Endothelial cell (in vitro differentiated cells): ENCODE measurements around the gene KCNE4. TPM values are rescaled to one million over a fixed set of nuclear protein-coding genes. Genes with fewer than 3 reads are reported as not detected.

Source experiments
- DNase-seq: peaks from one replicate; pipeline ENCODE4 v3.0.0; 2021; ENCODE audit warnings: low spot score
- H3K27ac Mint-ChIP-seq: one replicate; pipeline ENCODE4 v1.8.0; 2021; ENCODE audit warnings: mixed read lengths, inconsistent platforms; ENCODE audit not compliant: unreplicated experiment
- H3K27me3 Mint-ChIP-seq: one replicate; pipeline ENCODE4 v1.8.0; 2021; ENCODE audit warnings: mild to moderate bottlenecking, moderate library complexity, mixed read lengths, inconsistent platforms; ENCODE audit not compliant: unreplicated experiment
- H3K36me3 Mint-ChIP-seq: one replicate; pipeline ENCODE4 v1.8.0; 2021; ENCODE audit warnings: mild to moderate bottlenecking, low read depth, mixed read lengths, inconsistent platforms; ENCODE audit not compliant: unreplicated experiment
- H3K4me1 Mint-ChIP-seq: one replicate; pipeline ENCODE4 v1.8.0; 2021; ENCODE audit warnings: mild to moderate bottlenecking, mixed read lengths, inconsistent platforms; ENCODE audit not compliant: unreplicated experiment
- H3K4me3 Mint-ChIP-seq: one replicate; pipeline ENCODE4 v1.8.0; 2021; ENCODE audit warnings: mild to moderate bottlenecking, mixed read lengths, inconsistent platforms; ENCODE audit not compliant: unreplicated experiment
- H3K9me3 Mint-ChIP-seq: one replicate; pipeline ENCODE4 v1.8.0; 2021; ENCODE audit warnings: mixed read lengths, inconsistent platforms; ENCODE audit not compliant: unreplicated experiment
- total RNA-seq: library from RNA; stranded (reverse); fragmentation: NEBNext Ultra II Directional; extraction: Animal tissue kit (Norgen Biotek cat#: 25700); gene quantifications from one replicate; pipeline ENCODE4 v1.2.1, GENCODE V29; 2021; ENCODE audit not compliant: unreplicated experiment
- TF ChIP-seq, protein P1 (sequence below): fragments of 200-600 bp; sonication (generic); IDR thresholded peaks from one replicate; pipeline ENCODE4 v1.5.0; 2021; ENCODE audit warnings: antibody characterized with exemption; ENCODE audit not compliant: unreplicated experiment

KCNE4 gene
- total RNA-seq, 1 donor from 2014 or later, result 0.46 TPM

DNA sequence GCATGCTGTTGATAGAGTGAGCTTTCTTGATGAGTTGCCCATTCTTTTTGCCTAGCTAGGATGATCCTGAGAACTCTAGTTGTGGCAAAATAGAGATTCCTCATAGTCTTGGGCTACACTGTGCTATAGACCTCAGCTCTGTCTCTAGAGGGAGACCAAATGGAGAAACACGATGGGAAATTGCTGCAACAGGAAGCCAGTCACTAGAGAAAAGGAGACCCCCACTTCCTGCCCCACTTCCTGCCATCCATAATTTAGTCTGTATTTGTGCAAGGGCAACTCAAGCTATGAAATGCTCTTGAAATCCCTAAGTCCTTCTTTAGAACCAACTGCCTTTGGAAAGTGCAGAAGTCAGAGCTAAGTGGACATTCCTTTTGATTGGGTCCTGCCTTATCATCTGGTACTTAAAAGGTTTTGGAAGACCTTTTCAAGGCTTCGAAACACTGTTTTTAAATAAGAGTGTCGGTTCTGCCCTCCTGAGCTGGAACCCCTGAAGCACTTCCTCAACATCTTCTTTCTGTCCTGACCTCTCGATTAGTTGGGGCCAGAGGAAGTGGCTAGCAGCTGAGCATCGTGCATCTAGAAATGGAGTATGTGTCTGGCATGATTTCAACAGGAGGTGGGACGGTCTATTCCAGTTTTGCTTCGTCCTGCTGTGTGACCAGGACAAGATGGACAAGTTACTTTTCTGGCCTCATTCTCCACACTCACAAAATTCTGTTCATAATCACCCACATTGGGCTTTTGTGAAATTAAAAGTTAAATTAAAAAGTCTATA, 8.6 kb upstream of the KCNE4 start:
- DNase-seq, result no peak
- peaks cover 25% of the 10 kb centered on the region for H3K4me1 Mint-ChIP-seq
- no peaks in the 10 kb centered on the region for H3K36me3 Mint-ChIP-seq
- H3K4me3 Mint-ChIP-seq, result no peak overlapping the region
- no peaks in the 10 kb centered on the region for H3K27me3 Mint-ChIP-seq
- TF ChIP-seq, protein P1, sequence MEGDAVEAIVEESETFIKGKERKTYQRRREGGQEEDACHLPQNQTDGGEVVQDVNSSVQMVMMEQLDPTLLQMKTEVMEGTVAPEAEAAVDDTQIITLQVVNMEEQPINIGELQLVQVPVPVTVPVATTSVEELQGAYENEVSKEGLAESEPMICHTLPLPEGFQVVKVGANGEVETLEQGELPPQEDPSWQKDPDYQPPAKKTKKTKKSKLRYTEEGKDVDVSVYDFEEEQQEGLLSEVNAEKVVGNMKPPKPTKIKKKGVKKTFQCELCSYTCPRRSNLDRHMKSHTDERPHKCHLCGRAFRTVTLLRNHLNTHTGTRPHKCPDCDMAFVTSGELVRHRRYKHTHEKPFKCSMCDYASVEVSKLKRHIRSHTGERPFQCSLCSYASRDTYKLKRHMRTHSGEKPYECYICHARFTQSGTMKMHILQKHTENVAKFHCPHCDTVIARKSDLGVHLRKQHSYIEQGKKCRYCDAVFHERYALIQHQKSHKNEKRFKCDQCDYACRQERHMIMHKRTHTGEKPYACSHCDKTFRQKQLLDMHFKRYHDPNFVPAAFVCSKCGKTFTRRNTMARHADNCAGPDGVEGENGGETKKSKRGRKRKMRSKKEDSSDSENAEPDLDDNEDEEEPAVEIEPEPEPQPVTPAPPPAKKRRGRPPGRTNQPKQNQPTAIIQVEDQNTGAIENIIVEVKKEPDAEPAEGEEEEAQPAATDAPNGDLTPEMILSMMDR, result no peak
- H3K27ac Mint-ChIP-seq, result peak overlapping the region; percentile 53
- H3K9me3 Mint-ChIP-seq, result no peaks in the 10 kb centered on the region

DNA sequence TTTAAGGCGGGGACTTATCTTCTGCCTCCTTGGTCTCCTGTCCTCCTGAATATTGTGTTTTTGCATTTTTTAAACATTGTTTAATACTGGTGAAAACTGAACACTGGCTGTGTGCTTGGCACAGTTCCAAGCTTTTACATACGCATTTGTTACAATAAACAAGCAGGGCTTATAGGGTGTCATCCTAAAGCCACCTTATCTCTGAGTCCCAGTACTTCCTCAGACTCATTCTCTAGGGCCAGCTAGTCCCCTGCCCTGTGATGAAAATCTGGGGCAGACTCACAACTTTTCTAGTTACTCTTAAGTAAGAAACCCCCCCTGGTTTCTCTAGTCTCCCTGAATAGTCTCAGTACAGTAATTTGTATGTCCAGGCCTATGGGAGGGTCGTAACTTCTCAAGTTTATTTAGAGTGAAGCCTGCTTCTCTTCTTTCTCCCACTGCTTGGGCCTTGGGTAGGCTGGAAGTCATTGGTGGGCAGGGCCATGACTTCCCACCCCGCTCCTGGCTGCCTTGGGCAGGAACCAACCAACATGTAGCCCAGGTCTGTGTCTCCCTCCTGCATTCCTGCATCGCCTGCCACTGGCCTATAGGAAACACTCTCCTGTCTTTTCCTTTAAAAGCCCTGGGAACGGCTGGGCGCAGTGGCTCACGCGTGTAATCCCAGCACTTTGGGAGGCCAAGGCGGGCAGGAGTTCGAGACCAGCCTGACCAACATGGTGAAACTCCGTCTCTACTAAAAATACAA, 7.7 kb upstream of the KCNE4 start:
- no peak overlapping the region for H3K27ac Mint-ChIP-seq
- H3K4me1 Mint-ChIP-seq, result peaks cover 21% of the 10 kb centered on the region
- H3K36me3 Mint-ChIP-seq, result no peaks in the 10 kb centered on the region
- TF ChIP-seq, protein P1, result no peak
- DNase-seq, result no peak
- H3K27me3 Mint-ChIP-seq, result no peaks in the 10 kb centered on the region
- H3K9me3 Mint-ChIP-seq, result no peaks in the 10 kb centered on the region
- H3K4me3 Mint-ChIP-seq, result no peak overlapping the region

DNA sequence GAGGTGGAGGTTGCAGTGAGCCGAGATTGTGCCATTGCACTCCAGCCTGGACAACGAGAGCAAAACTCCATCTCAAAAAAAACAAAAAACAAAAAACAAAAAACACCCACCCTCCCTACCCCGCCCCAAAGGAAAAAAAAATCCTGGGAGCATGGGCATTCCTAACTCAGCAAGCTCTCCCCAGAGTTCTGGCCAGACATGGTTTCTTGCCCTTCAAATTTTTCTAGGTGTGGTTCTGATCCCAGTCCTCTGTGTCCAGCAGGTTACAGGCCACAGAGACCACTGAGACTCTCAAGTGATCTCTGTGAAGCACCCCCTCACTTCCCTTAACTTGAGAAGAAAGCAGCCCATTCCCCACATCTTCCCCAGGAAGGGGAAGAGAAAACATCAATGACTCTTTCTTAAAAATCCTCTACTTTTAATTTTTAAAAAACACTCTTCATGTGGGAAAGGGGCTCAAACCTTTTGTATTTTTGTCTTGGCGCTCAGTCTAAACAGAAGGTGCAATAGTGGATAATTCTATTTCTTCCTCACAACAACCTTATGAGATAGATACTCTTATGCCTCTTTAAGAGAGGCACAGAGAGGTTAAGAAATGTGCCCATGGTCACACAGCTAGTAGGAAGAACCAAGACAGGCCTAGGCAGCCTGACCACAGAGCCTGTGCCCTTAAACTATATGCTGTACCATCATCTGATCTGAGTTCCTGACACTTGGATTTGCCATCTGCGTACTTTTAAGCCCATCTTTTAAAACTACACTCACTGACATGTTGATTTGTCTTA, 6.9 kb upstream of the KCNE4 start:
- no peaks in the 10 kb centered on the region for H3K27me3 Mint-ChIP-seq

DNA sequence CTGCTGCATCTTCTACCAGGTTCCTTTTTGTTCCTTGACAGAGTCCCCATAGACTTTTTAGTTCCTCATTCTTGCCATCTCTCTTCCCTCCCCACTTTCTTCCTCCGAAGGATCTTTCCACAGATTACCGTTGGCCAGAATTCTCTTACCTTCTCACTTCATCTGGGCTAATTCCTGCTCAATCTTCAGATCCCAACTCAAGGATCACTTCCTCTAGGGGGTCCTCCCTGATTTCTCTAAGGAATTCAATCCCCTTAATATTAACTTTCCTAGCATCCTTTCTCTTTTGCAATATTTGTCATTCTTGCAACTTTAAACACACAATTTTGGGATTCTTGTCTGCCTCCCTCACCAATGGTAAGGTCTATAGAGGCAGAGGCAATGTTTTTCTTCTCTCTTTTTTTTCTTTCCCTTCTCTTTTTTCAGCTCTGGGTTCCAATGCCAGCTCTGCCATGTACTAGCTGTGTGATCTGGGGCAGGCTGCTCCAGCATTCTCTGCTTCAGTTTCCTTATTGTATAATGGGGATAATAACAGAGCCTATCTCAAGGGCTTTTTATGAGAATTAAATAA, 5.4 kb upstream of the KCNE4 start:
- TF ChIP-seq, protein P1, result no peak
- H3K9me3 Mint-ChIP-seq, result no peaks in the 10 kb centered on the region
- no peak for DNase-seq
- H3K4me1 Mint-ChIP-seq, result peaks cover 21% of the 10 kb centered on the region
- H3K4me3 Mint-ChIP-seq, result no peak overlapping the region
- no peaks in the 10 kb centered on the region for H3K36me3 Mint-ChIP-seq
- no peak overlapping the region for H3K27ac Mint-ChIP-seq
- no peaks in the 10 kb centered on the region for H3K27me3 Mint-ChIP-seq

More for the DNA sequence above, 6.9 kb upstream of the KCNE4 start:
- H3K36me3 Mint-ChIP-seq, result no peaks in the 10 kb centered on the region
- no peaks in the 10 kb centered on the region for H3K9me3 Mint-ChIP-seq
- H3K4me3 Mint-ChIP-seq, result no peak overlapping the region
- peaks cover 21% of the 10 kb centered on the region for H3K4me1 Mint-ChIP-seq
- no peak for DNase-seq
- peak overlapping the region; percentile 68 for H3K27ac Mint-ChIP-seq
- TF ChIP-seq, protein P1, result no peak
